Keratinocyte (primary cell): ENCODE results near the gene AGAP4. TPM values are rescaled to one million over a fixed set of nuclear protein-coding genes. Genes with fewer than 3 reads are reported as not detected.
"Not testable (repeated sequence)": the region's sequence is repeated elsewhere in the genome, so short reads cannot be mapped to it uniquely, and the experiment has no call there.

ENCODE experiments used
- DNase-seq: peaks from one replicate; pipeline ENCODE4 v3.0.0-alpha.2; 2011; ENCODE audit warnings: low read depth, missing footprints, low spot score
- FAIRE-seq: peaks from 2 replicates; lab custom pipeline; 2011; peaks lifted over from hg19 to GRCh38; lab: Jason Lieb, UNC
- H2AFZ ChIP-seq: 2 replicates; pipeline ENCODE4 v1.6.0; 2012; ENCODE audit warnings: low read length, control low read depth, inconsistent platforms; ENCODE audit not compliant: control insufficient read depth
- H3K27ac ChIP-seq: 2 replicates; pipeline ENCODE4 v1.5.1; 2011; ENCODE audit warnings: low read length; ENCODE audit not compliant: control insufficient read depth, insufficient read depth
- H3K27me3 ChIP-seq: 3 replicates; pipeline ENCODE4 v1.6.0; 2011; ENCODE audit warnings: low read length; ENCODE audit not compliant: control insufficient read depth, insufficient read depth; ENCODE audit errors: extremely low read depth
- H3K36me3 ChIP-seq, 2 experiments: 2 replicates in 1 of 2; 3 replicates in 1 of 2; pipeline ENCODE4 v1.5.1; 2011; ENCODE audit warnings: low read length in 2 of 2, mild to moderate bottlenecking in 1 of 2; ENCODE audit not compliant: control insufficient read depth in 2 of 2, insufficient read depth in 2 of 2; ENCODE audit errors: extremely low read depth in 1 of 2
- H3K4me1 ChIP-seq: 3 replicates; pipeline ENCODE4 v1.5.1; 2011; ENCODE audit warnings: low read length; ENCODE audit not compliant: control insufficient read depth, insufficient read depth; ENCODE audit errors: extremely low read depth
- H3K4me2 ChIP-seq: 3 replicates; pipeline ENCODE4 v1.6.0; 2011; ENCODE audit warnings: low read depth, low read length; ENCODE audit not compliant: control insufficient read depth, insufficient read depth; ENCODE audit errors: extremely low read depth
- H3K4me3 ChIP-seq, 3 experiments: fragments of 200-600 bp in 1 of 3; sonication (generic) in 1 of 3; 2 replicates in 2 of 3; 3 replicates in 1 of 3; pipeline ENCODE4 v1.5.1; 2011 to 2016; ENCODE audit warnings: low read length in 3 of 3, mild to moderate bottlenecking in 3 of 3, control low read depth in 2 of 3, inconsistent platforms in 1 of 3, low read depth in 1 of 3, mixed read lengths in 1 of 3, mixed run types in 1 of 3, moderate library complexity in 1 of 3; ENCODE audit not compliant: control insufficient read depth in 2 of 3, insufficient read depth in 2 of 3; ENCODE audit errors: extremely low read depth in 1 of 3
- H3K79me2 ChIP-seq: 2 replicates; pipeline ENCODE4 v1.6.0; 2012; ENCODE audit warnings: low read length; ENCODE audit not compliant: control insufficient read depth, insufficient read depth
- H3K9ac ChIP-seq: 3 replicates; pipeline ENCODE4 v1.6.0; 2011; ENCODE audit warnings: low read length; ENCODE audit not compliant: control insufficient read depth, insufficient read depth; ENCODE audit errors: extremely low read depth
- H3K9me1 ChIP-seq: 3 replicates; pipeline ENCODE4 v1.6.0; 2011; ENCODE audit warnings: low read length; ENCODE audit not compliant: control insufficient read depth, insufficient read depth; ENCODE audit errors: extremely low read depth
- H3K9me3 ChIP-seq: 2 replicates; pipeline ENCODE4 v1.5.1; 2012; ENCODE audit warnings: low read depth, low read length; ENCODE audit not compliant: control insufficient read depth
- H4K20me1 ChIP-seq: 3 replicates; pipeline ENCODE4 v1.6.0; 2011; ENCODE audit warnings: low read length; ENCODE audit not compliant: control insufficient read depth, insufficient read depth; ENCODE audit errors: extremely low read depth
- CTCF ChIP-seq, 3 experiments: IDR thresholded peaks in 1 of 3; conservative IDR thresholded peaks in 1 of 3; optimal IDR thresholded peaks in 1 of 3; 2 replicates in 2 of 3; 3 replicates in 1 of 3; pipeline versions ENCODE3 to v1.5.1; 2011; ENCODE audit warnings: low read length in 3 of 3, mild to moderate bottlenecking in 3 of 3, moderate library complexity in 2 of 3, control low read depth in 1 of 3, inconsistent platforms in 1 of 3; ENCODE audit not compliant: insufficient read depth in 2 of 3; ENCODE audit errors: extremely low read depth in 1 of 3
- EZH2 ChIP-seq: IDR thresholded peaks from one replicate; pipeline ENCODE4 v1.6.1; 2012; ENCODE audit warnings: inconsistent platforms, mild to moderate bottlenecking, low read length, moderate library complexity
- dilution Hi-C: fragments of 300-500 bp; cut with MboI; formaldehyde crosslinking; loops from one replicate; pipeline ENCODE4 v1.7.0; 2020; ENCODE audit warnings: low sequenced_read_pairs; ENCODE audit not compliant: extremely low pct_ligation_motif_present
- polyA plus RNA-seq, 5 experiments: library from polyadenylated mRNA; depleted of rRNA in 3 of 5; stranded (reverse) in 3 of 5; stranded (forward) in 1 of 5; unstranded in 1 of 5; fragments of >200 nt; gene quantifications; 1 replicate in 1 of 5; 2 replicates in 3 of 5; 3 replicates in 1 of 5; pipeline versions ENCODE4 v1.2.1 to v1.2.3, GENCODE V29; 2011 to 2012; ENCODE audit warnings: missing spikeins in 2 of 5, low read depth in 1 of 5, low replicate concordance in 1 of 5

AGAP4 gene
- polyA plus RNA-seq, 1 donor (not counting 4 experiments of a cell fraction or from before 2014, with no cell fraction given) = 13.3 TPM

GRCh38 chr10:45817130-45817859, 30.0 kb downstream of the AGAP4 start:
- Histone ChIP-seq H3K9me1 (no peaks in the 10 kb centered on the region), H3K4me1 (peaks cover 2% of the 10 kb centered on the region), H3K27ac (no peak overlapping the region), H3K4me2 (no peak overlapping the region), H4K20me1 (no peaks in the 10 kb centered on the region), H2AFZ (no peak overlapping the region), H3K4me3 (no peak overlapping the region), H3K36me3 (no peaks in the 10 kb centered on the region), H3K9ac (no peak overlapping the region), H3K9me3 (no peaks in the 10 kb centered on the region), H3K27me3 (no peaks in the 10 kb centered on the region), H3K79me2 (no peaks in the 10 kb centered on the region)
- FAIRE-seq (no peak), DNase-seq (no peak)
- no peak for TF ChIP-seq EZH2
- no peak for TF ChIP-seq CTCF (optimal IDR thresholded peaks at IDR 0.05 in 1 of 3, IDR thresholded peaks at IDR 0.05 in 1 of 3, conservative IDR thresholded peaks at IDR 0.05 in 1 of 3; ENCODE audit: extremely low read depth in 1 of 3, insufficient read depth in 2 of 3, low read length in 3 of 3)
- dilution Hi-C loops = no loop called here

GRCh38 chr10:45814146-45814545, 33.2 kb downstream of the AGAP4 start:
- H3K36me3 ChIP-seq, H3K9me3 ChIP-seq, DNase-seq, H3K4me1 ChIP-seq, H3K9ac ChIP-seq, H3K27ac ChIP-seq, H2AFZ ChIP-seq, H3K4me2 ChIP-seq, FAIRE-seq, H4K20me1 ChIP-seq, H3K4me3 ChIP-seq, dilution Hi-C loops, H3K9me1 ChIP-seq, H3K27me3 ChIP-seq, H3K79me2 ChIP-seq: not testable (repeated sequence)

GRCh38 chr10:45812959-45813358, 34.3 kb downstream of the AGAP4 start:
- H3K79me2 ChIP-seq, H2AFZ ChIP-seq, H3K27ac ChIP-seq, FAIRE-seq, H4K20me1 ChIP-seq, H3K9me1 ChIP-seq, H3K9me3 ChIP-seq, H3K4me3 ChIP-seq, dilution Hi-C loops, H3K4me2 ChIP-seq, H3K4me1 ChIP-seq, H3K36me3 ChIP-seq, H3K27me3 ChIP-seq, H3K9ac ChIP-seq, DNase-seq: not testable (repeated sequence)
